Mesodermal cell (in vitro differentiated cells): Measurements from ENCODE around the gene KRT3.
"Not testable (repeated sequence)": the region's sequence is repeated elsewhere in the genome, so short reads cannot be mapped to it uniquely, and the experiment has no call there.

Experiments used
- H3K27ac ChIP-seq: 2 replicates; pipeline ENCODE4 v1.7.0; 2013; ENCODE audit warnings: mild to moderate bottlenecking, low read depth, low read length, moderate library complexity; ENCODE audit not compliant: severe bottlenecking
- H3K36me3 ChIP-seq: 2 replicates; pipeline ENCODE4 v1.7.1; 2013; ENCODE audit warnings: mild to moderate bottlenecking, low read length, moderate library complexity; ENCODE audit not compliant: control insufficient read depth, insufficient read depth
- H3K4me1 ChIP-seq: one replicate; pipeline ENCODE4 v1.7.1; 2013; ENCODE audit warnings: mild to moderate bottlenecking, low read length; ENCODE audit not compliant: insufficient read depth, control insufficient read depth, poor library complexity, severe bottlenecking
- H3K4me3 ChIP-seq: 2 replicates; pipeline ENCODE4 v1.7.0; 2013; ENCODE audit warnings: low read length, control low read depth, mild to moderate bottlenecking; ENCODE audit not compliant: insufficient read depth, poor library complexity, severe bottlenecking; ENCODE audit errors: extremely low read depth
- H3K9me3 ChIP-seq: 2 replicates; pipeline ENCODE4 v1.7.1; 2013; ENCODE audit warnings: mild to moderate bottlenecking, low read length, moderate library complexity; ENCODE audit not compliant: control insufficient read depth
- WGBS, 2 experiments: methylation state at CpG; one replicate each; pipeline ENCODE4 v1.1.5; 2013; ENCODE audit warnings: missing lambda C conversion rate in 2 of 2; ENCODE audit not compliant: insufficient coverage in 2 of 2; 5-methylcytosine and 5-hydroxymethylcytosine counted together

The KRT3 gene

DNA sequence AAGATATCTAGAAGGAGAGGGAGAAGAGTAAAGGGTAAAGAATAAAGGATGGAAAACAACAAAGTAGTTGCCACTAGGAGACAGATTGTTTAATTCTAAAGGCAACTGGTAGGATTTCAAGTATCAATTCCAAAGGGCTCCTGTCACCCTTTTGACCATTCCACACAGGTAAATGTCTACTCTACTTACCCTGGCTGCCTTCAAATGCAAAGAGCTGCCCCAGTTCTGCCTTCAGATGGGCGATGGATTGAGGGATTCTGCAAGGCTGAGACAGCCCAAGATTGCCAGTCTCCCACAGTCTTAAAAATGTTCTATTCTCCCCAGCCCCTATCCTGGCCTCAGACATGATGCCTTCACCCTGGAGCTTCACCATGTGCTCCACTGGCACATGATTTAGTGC, 30.2 kb downstream of the KRT3 start:
- 100% methylated on average over 1 of the region's 1 CpG; no CpG with 5 or more reads in 1 of the 2 experiments for WGBS, 2 experiments
- H3K9me3 ChIP-seq: peaks cover 7% of the 10 kb centered on the region
- no peak overlapping the region for H3K27ac ChIP-seq
- H3K4me3 ChIP-seq: no peak overlapping the region
- H3K36me3 ChIP-seq: no peaks in the 10 kb centered on the region
- peaks cover 5% of the 10 kb centered on the region for H3K4me1 ChIP-seq

DNA sequence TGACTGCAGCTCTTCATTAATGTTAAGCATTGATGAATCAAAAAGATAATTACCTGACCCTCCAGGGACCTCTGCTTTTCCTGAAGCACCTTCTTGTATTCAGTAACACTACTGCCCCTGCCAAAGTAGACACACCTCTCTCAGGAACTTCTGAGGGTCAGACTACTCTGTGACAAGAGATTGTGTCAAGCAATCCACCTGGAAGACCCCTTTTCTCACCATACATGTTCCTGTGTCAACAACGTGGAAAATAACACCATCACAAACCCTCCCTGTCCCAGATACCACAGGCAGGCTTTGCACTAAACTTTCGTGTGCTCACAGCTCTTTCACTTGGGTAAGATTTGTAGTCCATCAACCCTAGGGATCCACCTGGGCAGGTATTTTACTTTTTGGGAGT, 31.9 kb downstream of the KRT3 start:
- peaks cover 14% of the 10 kb centered on the region for H3K9me3 ChIP-seq
- H3K27ac ChIP-seq: no peak overlapping the region
- H3K4me1 ChIP-seq: no peaks in the 10 kb centered on the region
- no peak overlapping the region for H3K4me3 ChIP-seq
- WGBS, 2 experiments: 20 to 75% methylated on average over 1 of the region's 2 CpGs
- H3K36me3 ChIP-seq: no peaks in the 10 kb centered on the region

DNA sequence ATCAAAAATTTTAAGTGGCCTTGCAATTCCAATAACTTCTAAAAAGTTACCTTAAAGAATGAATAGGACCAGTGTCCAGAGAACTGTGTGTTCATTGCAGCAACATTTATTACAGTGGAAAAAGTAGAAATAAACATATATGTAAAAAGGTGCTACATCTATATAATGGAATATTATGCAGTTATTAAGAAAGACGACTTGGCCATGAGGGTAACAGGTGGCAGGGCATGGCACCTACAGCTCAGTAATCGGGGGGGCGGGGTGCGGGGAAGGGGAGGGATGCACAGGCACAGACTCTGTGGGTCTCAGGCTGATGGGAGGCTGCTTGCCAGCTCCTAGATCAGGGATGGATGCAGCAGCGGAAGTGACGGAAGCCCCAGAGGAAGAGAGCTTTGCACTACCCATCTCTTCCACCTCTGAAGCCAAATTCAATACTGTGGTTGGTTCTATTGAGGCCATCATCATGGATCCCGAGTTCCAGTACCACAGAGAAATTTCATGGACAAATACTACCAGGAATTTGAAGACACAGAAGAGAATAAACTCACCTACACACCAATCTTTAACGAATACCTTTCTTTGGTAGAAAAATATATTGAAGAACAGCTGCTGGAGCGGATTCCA, 32.8 kb downstream of the KRT3 start:
- Histone ChIP-seq H3K9me3 (peaks cover 14% of the 10 kb centered on the region), H3K4me3 (no peak overlapping the region), H3K4me1 (no peaks in the 10 kb centered on the region), H3K27ac (no peak overlapping the region), H3K36me3 (no peaks in the 10 kb centered on the region)
- 66% methylated on average over 5 of the region's 9 CpGs for WGBS, 2 experiments

DNA sequence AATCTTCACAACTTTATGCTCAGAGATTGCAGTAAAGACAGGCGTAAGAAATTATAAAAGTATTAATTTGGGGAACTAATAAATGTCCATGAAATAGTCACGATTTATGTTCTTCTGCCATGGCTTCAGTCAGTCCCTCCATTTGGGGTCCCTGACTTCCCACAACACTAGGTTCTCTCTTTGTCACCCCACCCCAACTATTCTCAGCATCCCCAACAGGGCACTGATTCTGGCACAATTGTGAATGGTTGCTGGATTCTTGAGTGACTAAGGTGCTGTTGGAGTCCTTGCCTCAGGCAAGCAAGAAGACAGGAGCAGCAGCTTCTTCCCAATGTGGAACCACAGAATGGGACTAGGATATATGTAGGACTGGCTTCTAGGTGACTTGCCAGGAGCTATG, 34.1 kb downstream of the KRT3 start:
- 60 to 67% methylated on average over 1 of the region's 2 CpGs for WGBS, 2 experiments
- no peak overlapping the region for H3K4me3 ChIP-seq
- peaks cover 14% of the 10 kb centered on the region for H3K9me3 ChIP-seq
- no peaks in the 10 kb centered on the region for H3K36me3 ChIP-seq
- no peaks in the 10 kb centered on the region for H3K4me1 ChIP-seq
- no peak overlapping the region for H3K27ac ChIP-seq

DNA sequence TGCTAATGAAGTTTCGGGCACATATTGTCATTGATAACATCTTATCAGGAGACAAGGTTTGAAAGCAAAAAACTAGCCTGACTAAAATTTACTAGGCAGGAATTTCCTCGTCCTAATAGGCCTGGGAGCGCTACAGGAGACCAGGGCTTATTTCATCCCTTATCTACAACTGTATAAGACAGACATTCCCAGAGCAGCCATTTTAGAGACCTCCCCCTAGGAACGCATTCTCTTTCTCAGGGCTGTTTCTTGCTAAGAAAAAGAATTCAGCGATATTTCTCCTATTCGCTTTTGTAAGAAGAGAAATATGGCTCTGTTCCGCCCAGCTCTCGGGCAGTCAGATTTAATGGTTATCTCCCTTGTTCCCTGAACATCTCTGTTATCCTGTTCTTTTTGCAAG, 34.7 kb downstream of the KRT3 start:
- H3K9me3 ChIP-seq: peaks cover 14% of the 10 kb centered on the region
- H3K4me1 ChIP-seq, H3K27ac ChIP-seq, H3K36me3 ChIP-seq, H3K4me3 ChIP-seq: not testable (repeated sequence)
- WGBS, 2 experiments: 92 to 95% methylated on average over 5 to 6 of the region's 8 CpGs

DNA sequence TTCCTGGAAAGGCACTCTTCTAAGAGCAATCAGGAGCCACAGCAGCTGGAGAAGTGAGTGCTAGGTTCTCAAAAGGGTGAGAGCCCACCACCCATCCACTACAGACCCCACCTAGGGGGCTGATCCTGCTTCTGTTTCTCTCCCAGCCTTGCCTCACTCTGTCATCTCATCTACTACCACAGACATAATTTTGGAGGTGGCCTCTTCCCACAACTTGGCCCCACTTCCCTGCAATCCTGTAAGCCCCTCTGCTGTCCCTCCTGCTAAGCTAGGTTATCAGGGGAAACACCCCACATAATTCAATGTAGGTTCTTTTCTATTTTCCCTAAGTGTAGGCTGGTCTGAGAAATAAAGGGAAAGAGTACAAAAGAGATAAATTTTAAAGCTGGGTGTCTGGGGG, 35.3 kb downstream of the KRT3 start:
- no peaks in the 10 kb centered on the region for H3K36me3 ChIP-seq
- no peak overlapping the region for H3K4me3 ChIP-seq
- H3K4me1 ChIP-seq: no peaks in the 10 kb centered on the region
- peaks cover 14% of the 10 kb centered on the region for H3K9me3 ChIP-seq
- no peak overlapping the region for H3K27ac ChIP-seq

DNA sequence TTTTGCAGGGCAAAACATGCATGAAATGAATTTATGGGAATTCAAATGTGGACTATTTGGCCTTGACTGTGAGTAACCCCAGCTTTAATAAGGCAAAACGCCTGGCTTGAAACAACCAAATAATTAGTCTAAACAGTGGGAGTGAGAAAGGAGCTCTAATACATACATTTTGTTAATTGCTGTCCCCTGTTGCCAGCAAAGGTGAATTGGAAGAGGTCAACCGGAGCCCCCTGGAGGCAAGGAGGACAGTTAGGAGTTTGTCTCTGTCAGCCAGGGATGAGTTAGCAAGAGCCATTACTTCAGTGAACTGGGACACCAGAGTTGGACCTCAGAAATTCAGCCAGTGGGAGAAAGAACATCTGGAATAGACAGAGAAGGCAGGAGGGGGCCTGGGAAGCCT, 36.2 kb downstream of the KRT3 start:
- Histone ChIP-seq H3K4me1 (no peaks in the 10 kb centered on the region), H3K36me3 (no peaks in the 10 kb centered on the region), H3K9me3 (peaks cover 14% of the 10 kb centered on the region), H3K27ac (no peak overlapping the region), H3K4me3 (no peak overlapping the region)
- 60 to 63% methylated on average over 1 of the region's 2 CpGs for WGBS, 2 experiments

DNA sequence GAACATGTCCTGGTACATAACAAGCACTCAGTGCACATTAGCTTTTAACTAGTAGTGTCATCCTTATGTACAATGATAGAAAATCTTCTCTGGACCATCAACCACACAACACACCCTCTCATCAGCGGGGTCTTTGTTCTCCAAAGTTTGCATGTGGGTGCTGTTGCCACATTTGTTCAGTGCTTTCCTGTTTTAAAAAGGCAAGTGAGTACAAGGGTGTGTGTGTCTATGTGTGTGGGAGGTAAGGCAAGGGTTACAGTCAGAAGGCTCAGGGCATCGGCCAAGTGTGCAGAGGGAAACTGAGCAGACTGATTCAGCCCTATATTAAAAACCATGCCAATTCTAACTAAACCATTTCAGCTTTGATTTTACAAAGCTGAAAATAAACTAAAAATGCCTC, 36.7 kb downstream of the KRT3 start:
- WGBS, 2 experiments: 80% methylated on average over 1 of the region's 2 CpGs; no CpG with 5 or more reads in 1 of the 2 experiments
- H3K27ac ChIP-seq: no peak overlapping the region
- H3K9me3 ChIP-seq: peaks cover 14% of the 10 kb centered on the region
- no peak overlapping the region for H3K4me3 ChIP-seq
- H3K36me3 ChIP-seq: no peaks in the 10 kb centered on the region
- no peaks in the 10 kb centered on the region for H3K4me1 ChIP-seq

DNA sequence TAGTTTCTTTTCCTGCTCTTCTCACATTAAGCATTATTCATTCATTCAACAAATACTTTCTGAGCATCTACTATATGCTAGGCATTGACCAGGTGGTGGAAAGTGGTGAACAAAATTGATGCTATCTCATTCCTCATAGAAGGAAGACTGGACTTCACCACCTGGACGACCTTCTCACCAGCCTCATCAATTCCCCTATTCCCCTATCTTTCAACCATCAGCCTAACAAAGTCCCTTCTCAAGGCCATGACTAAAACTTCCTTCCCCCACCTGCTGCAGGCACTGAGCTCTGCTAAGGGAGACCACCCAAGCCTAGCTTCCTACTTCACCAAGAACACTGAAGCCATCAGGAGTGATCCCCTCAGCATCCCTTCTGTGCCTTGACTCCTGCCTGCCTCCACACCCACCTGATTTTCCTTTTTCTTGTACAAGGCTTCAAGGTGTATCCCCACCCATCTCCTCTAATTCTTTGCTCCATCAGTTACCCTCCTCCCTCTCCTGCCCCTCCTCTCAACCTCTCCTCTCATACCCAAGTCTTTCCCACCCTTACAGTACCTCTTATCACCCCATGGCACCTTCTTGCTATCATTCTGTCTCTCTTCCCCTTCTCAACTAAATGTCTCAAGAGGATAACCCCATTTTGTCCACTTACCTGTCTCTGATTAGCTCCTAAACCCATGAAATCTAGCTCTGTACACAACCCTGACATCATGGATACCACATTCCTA, 38.3 kb downstream of the KRT3 start:
- no peaks in the 10 kb centered on the region for H3K4me1 ChIP-seq
- 14 to 33% methylated on average over 1 of the region's 1 CpG for WGBS, 2 experiments
- H3K36me3 ChIP-seq: no peaks in the 10 kb centered on the region
- H3K9me3 ChIP-seq: peaks cover 14% of the 10 kb centered on the region
- H3K4me3 ChIP-seq: no peak overlapping the region
- no peak overlapping the region for H3K27ac ChIP-seq

DNA sequence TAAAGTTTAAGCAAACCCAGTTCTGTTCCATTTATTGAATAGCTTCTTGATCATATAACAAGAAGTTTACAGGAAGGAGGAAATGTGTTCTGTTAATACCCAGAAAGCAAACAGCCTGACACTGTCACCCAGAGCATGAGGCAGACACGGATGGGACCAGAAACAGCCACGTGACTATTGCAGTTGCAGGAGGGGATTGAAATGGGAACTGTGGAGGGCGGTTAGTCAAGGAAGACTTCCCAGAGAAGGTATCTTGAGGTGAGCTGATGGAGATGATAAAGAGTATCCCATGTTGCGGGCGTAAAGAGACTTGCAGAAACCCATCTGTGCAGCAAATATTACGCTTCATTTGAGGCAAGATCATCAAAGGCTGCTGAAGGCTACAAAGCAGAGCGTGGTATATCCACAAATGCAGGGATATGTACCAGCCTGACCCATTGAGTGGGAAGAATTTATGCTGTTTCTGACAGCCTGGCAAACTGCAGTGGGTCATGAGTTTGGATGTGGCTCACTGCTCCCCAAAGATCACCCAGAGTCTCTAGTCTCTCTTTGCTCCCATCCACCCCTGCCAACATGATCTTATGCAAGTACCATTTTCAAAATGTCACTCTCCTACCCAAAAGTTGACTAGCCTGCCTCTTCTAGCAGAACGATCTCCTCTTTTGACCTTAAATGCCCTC, 39.5 kb downstream of the KRT3 start:
- H3K36me3 ChIP-seq: no peaks in the 10 kb centered on the region
- H3K27ac ChIP-seq: no peak overlapping the region
- WGBS, 2 experiments: 78 to 89% methylated on average over 8 of the region's 8 CpGs
- H3K9me3 ChIP-seq: peaks cover 7% of the 10 kb centered on the region
- no peaks in the 10 kb centered on the region for H3K4me1 ChIP-seq
- no peak overlapping the region for H3K4me3 ChIP-seq

DNA sequence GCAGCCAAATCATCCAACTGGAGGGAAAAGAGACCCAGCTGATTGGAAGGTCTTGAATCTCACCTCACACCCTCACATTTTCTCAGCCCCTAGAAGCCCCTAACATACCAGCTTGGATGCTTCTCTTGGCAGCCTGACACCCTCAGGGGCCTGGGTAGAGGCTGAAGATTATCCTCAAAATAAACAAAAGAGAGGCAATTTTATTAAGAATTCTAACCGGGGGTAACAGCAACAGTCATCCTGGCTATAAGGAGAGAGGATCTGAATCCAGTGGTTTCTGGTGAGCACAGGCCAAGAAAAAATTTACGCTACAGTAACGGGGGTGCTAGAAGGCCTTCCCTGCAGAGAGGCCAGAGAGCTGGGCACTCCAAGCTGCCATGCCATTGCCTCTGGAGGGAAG, 40.4 kb downstream of the KRT3 start:
- no peaks in the 10 kb centered on the region for H3K4me1 ChIP-seq
- WGBS, 2 experiments: 84 to 100% methylated on average over 3 of the region's 3 CpGs
- H3K36me3 ChIP-seq: no peaks in the 10 kb centered on the region
- no peak overlapping the region for H3K4me3 ChIP-seq
- H3K9me3 ChIP-seq: peaks cover 7% of the 10 kb centered on the region
- no peak overlapping the region for H3K27ac ChIP-seq
